ENCODE data around the gene HSPB6.
A peak's percentile ranks its signal among the peaks of the same experiment; 100 is the strongest.

The HSPB6 gene

DNA sequence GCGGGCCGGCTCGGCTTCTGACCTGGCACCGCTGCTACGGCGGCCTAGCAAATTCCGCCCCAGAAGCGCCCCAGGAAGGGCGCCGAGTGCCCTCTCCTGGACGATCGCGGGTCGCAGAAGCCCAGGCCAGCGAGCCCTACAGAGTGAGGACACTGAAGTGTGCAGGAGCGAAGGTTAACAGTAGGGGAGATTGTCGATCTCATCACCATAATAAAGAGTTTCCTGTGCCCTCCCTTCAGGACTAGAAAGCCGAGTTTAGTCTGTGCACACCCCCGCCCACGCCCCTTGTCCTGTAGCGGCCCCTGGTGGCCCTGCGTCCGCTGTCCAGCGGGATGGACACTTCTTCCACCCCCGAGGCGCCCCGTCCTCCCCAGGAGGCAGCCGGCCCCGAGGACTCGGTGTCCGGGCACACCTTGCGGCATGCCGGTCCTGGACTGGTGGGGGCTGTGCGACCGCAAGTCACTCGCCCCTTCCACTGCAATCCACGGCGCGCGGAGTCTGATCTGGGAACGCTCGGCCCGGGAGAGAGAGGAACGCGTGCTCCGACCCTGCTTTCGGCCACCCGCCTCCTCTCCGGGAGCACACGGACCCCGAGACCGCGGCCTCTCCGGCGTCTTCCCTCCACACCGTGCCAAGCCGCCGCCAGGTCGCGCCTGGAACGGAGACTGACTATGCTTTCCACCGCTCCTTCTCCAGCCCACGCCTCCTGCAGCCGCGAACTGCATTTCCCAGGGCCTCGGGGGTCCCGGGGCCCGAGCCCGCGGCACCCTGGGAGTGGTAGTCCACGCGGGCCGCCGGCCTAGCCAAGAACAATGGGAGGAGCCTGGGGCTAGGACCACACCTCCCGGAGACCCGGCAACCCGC is 39.8 kb downstream of the HSPB6 start:
- DNase-seq (ENCODE audit: low read depth in 3 of 3), result peak; percentile 90 to 96 (median 91)

DNA sequence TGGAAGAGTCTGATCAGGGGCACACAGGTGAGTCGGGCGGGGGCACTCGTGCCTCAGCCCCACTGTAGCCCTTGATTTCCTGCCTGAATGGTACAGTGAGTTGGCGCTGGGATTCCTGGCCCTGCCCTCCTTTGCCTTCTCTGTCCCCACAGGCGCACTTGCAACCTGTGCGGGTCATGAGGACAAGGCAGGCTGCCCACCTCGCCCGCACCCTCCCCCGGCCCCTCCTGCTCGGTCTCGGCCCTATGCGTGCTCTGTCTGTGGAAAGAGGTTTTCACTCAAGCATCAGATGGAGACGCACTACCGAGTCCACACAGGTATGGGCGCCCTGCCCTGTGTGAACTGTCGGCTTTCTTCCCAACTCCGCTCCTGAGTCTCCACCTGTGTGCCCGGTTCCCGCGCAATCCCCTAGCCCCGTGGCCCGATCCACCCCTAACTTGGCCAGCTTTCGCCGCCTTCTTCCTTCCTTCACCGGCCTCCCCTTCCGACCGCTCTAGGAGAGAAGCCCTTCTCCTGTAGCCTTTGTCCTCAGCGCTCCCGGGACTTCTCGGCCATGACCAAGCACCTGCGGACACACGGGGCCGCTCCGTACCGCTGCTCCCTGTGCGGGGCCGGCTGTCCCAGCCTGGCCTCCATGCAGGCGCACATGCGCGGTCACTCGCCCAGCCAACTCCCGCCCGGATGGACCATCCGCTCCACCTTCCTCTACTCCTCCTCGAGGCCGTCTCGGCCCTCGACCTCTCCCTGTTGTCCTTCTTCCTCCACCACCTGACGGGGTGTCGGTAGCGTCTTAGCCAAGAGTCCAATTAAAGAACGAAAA is 40.6 kb downstream of the HSPB6 start:
- no peak for DNase-seq (ENCODE audit: low read depth in 3 of 3)

DNA sequence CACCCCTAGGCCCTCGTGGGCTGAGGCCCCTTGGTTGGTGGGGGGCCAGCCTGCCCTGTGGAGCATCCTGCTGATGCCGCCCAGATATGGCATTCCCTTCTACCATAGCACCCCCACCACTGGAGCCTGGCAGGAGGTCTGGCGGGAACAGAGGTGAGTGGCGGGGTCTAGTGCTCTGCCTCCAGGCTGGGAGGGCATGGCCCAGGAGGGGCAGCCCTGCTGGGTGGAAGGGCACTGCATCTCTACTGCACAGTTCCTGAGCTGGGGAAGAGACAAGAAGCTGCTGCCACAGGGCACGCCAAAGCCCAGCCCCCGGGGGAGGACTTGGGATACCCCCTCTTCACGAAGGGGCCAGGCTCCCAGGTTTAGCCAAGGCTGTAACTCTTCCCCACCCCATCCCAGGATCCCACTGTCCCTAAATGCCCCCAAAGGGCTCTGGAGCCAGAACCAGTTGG is 41.4 kb downstream of the HSPB6 start:
- no peak for DNase-seq (ENCODE audit: low read depth in 3 of 3)

DNA sequence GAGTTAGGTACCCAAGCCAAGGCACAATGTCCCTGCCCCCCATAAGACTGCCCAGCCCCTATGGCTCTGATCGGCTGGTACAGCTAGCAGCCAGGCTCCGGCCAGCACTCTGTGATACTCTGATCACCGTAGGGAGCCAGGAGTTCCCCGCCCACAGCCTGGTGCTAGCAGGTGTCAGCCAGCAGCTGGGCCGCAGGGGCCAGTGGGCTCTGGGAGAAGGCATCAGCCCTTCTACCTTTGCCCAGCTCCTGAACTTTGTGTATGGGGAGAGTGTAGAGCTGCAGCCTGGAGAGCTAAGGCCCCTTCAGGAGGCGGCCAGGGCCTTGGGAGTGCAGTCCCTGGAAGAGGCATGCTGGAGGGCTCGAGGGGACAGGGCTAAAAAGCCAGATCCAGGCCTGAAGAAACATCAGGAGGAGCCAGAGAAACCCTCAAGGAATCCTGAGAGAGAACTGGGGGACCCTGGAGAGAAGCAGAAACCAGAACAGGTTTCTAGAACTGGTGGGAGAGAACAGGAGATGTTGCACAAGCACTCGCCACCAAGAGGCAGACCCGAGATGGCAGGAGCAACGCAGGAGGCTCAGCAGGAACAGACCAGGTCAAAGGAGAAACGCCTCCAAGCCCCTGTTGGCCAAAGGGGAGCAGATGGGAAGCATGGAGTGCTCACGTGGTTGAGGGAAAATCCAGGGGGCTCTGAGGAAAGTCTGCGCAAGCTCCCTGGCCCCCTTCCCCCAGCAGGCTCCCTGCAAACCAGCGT is 42.1 kb downstream of the HSPB6 start:
- no peak for DNase-seq (ENCODE audit: low read depth in 3 of 3)

DNA sequence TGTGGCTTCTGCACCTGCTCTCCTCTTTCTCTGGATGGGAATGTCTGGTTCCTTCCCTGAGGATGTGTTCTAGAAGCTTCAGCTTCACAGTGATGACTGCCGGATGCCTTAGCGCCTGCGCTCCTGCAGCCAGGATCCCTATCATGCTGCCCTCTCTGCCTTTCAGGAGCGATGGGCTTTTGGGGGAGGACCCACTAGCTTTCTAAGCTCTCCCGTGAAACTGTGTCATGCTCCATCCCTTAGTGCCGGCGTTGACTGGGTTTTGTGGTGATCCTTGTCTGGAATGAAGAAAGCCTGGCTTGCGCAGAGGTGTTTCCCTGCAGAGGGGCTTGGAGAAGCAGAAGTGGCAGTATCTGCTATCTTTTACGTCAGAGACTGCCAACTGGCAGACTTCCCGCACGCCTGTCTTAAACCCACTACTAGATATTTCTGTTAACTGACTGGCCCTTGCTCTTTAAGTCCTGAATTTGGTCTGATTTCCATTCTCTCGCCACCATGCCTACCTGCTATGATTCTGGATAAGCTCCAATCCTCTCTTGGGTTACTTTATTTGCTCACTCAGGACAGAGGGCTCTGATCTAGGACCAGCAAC is 42.8 kb downstream of the HSPB6 start:
- DNase-seq (ENCODE audit: low read depth in 3 of 3), result no peak

DNA sequence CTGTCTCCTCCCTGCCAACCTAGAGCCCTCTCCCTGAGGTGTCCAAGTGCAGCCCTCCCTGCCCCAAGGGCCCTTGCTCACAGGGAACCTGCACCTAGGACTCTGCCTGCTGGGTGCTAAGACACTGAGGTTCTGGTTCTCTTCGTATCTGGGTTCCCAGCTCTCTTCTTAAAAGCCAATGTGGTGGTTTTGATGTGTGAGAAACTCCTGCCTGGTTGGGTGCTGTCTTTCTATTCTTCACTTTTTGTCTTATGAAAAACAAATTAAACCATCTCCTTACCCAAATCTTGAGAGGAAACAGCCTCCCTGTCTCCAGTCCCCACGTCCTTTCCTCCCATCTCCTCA is 43.4 kb downstream of the HSPB6 start:
- no peak for DNase-seq (ENCODE audit: low read depth in 3 of 3)

DNA sequence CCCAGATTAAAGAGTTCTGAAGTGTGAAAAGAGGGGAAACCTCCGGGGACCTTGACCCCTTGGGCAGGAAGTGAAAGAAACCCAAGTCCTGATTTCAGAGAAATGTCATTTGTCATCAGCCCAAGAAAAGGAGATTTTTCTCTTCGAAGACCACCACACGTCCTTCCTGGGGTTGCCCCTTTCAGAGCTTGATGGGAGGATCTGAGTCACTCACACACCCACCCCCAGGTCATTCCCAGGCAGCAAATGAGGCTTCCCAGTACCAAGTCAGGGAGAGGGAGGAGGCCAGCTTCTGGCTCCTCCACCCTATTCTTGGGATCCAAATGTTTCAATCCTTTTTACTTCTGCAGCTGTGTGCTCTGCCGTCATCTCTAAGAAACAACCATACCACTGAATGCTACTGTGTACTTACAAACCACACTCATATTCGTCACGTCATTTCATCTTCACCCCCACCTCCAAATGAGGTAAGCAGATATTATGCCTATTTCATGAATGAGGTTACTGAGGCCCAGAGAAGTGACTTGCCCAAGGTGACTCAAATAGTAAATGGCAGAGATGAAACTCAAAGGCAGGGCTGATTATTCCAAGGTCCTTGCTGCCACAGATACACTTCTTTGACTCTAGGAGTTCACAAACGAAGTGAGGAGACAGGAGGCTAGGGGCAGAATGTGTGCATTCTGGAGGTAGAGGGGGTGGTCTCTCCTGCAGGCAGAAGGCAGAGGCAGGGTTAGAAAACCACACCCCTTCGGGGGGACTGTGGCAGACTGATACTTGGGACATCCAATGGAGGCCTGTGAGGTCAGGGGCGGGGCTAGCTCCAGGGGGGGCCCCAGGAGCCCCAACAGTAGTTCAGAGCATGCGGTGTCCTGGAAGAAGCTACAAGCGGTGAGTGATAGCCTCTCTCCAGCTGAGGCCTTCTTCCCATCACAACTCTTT is 44.0 kb downstream of the HSPB6 start:
- DNase-seq (ENCODE audit: low read depth in 3 of 3), result peak in 2 of 3 donors; percentile 81 to 82

DNA sequence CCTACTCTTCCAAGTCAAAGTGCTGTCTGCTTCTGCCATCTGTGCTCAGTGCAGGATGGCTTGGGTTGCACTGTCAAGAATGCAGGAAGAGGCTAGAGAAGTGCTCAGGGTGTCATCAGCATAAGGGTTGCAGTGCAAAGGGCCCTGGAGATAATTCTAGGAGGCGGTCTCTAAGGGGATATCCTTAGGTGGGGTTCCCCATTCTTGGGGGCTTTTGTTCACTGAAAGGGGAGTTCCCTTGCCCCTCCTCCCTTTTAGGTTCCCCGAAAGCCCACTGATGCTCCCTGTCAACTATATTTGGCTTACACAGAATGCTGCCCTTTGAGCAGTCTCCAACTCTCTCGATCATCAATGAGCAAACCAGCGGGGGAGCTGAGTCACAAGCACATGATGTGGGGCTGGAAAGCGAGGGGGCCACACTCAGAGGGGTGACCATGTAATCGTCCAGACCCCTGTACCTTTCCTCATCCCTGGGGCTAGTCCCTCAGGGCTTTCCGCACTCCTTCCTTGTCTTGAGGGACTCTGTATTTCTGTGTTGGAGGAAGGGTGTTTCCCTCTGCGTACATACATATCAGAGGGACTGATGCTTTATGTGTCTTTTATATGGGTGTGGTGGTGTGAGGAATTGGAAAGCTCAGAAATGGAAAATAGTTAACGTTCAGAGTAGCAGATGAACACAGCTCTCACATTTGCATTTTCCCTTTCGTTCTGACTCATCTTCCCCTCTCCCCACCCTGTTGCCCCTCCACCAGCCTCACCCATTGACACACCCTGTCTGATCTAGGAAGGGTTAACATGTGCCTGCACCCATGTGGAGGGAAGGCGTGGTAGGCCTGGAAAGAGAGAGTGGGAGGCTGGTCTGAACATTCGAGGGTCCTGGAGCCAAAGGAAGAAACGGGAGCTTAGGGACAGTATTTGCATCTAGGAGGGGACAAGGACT is 45.8 kb downstream of the HSPB6 start:
- peak in 2 of 3 donors; percentile 62 to 69 for DNase-seq (ENCODE audit: low read depth in 3 of 3)

DNA sequence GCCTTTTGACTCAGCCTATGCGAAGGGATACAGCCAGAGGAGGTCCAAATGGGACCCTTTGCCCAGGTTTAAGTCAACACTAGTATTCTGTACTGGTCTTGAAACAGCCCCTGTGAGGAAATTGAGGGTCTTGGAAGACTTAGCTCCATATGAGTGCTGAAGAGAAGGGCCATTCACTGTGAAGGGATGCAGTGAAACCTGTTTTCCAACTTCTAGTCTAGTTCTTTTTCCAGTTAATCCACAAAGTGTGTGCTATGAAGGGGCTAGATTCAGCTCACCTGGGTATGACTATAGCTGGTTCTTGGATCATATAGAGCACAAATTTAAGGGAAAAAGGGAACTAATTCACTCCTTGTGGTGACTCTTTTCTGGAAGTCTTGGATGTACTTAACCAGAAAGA is 48.4 kb downstream of the HSPB6 start:
- no peak for DNase-seq (ENCODE audit: low read depth in 3 of 3)

Measured in stimulated activated CD4-positive, alpha-beta T cell treated with anti-CD3 and anti-CD28 coated beads, TNF-alpha, amount 100 ng/mL, for 48 hours (primary cell).